ENCODE data around the gene SHISA6. TPM values are rescaled to one million over a fixed set of nuclear protein-coding genes. Genes with fewer than 3 reads are reported as not detected.

The SHISA6 gene
- total RNA-seq, 4 donors from 2014 or later = under 0.01 to 0.88 (median 0.26) TPM

DNA sequence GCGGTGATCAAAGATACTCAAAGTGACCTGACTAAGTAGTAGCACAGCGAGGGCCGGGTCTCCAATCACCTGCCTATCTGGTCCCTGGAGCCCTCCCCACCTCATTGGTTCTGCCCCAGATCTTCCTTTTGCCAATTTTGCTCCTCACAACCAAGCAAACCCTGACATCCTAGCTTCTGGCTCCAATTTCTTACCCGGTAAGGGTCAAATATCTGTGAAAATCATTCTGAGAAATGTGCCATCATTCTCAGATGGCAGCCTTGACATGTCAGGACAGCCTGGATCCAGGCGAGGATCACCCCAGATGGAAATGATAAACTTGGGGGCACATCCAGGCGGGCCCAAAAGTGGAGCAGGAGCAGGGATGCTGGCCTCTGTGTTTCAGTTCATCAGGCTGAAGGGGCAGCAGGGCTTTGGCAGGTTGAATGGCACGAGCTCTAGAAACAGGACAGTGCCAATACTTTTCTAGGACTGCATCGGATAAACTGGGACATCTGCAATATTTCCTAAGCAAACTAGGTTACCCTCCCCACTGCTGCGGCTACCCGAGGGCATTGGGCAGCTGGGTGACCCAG lies 83.9 kb downstream of the SHISA6 start:
- Histone ChIP-seq H3K36me3 (no peaks in the 10 kb centered on the region), H3K9me3 (no peaks in the 10 kb centered on the region), H3K27ac (no peak overlapping the region), H3K4me1 (no peaks in the 10 kb centered on the region), H3K27me3 (no peaks in the 10 kb centered on the region), H3K4me3 (replicated peaks in 1 of 3) (no peak overlapping the region)
- no peak for DNase-seq
- intact Hi-C loops (cut with DNase I) = no loop called here
- TF ChIP-seq CTCF (IDR thresholded peaks at IDR 0.05) = no peak
- TF ChIP-seq POLR2A (IDR thresholded peaks at IDR 0.05) = no peak
- 90 to 95% methylated on average over 9 to 10 of the region's 10 CpGs for WGBS, 2 donors

DNA sequence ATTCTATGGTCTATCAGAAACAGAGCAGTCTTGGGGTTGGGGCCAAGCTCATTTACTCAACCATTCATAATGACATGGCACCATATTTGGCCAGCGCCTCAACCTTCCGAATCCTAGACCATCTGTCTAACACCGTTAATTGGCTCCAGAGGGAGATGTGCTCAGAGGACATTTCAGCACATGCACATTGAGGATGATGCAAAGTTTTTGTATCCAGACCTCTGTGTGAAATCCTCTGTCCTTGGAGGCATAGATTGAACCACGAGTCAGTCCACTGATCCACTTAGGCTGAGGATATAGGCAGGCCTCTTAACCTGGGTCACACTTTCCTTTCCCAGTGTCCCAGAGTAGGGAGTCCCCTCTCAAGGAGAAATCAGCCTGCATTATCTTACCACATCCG lies 85.5 kb downstream of the SHISA6 start:
- TF ChIP-seq POLR2A (IDR thresholded peaks at IDR 0.05) (no peak), CTCF (IDR thresholded peaks at IDR 0.05) (no peak)
- Histone ChIP-seq H3K9me3 (no peaks in the 10 kb centered on the region), H3K27me3 (no peaks in the 10 kb centered on the region), H3K27ac (no peak overlapping the region), H3K4me3 (replicated peaks in 1 of 3) (no peak overlapping the region), H3K36me3 (no peaks in the 10 kb centered on the region), H3K4me1 (no peaks in the 10 kb centered on the region)
- DNase-seq = no peak
- 89 to 92% methylated on average over 5 of the region's 5 CpGs for WGBS, 2 donors
- intact Hi-C loops (cut with DNase I) = no loop called here

DNA sequence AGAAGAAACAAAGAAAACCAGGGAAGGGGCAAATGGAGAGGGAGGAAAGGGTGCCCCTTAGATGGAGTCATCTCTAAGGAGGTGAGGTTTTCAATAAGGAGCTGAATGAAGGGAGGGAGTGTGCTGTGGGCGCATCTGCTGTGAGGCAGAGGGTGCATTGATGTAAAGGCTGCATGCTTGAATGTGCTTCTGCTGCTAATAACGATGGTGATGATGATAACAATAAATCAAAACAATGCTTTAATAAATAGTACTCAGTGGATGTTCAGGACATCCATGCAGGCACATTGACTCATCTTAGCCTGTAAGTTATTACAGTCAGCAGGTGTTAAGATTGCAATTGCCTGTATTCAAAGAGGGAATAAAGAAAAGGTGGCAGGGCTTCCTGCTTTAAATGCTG lies 87.8 kb downstream of the SHISA6 start:
- intact Hi-C loops (cut with DNase I) = no loop called here
- no peak for DNase-seq
- no peaks in the 10 kb centered on the region for H3K36me3 ChIP-seq
- TF ChIP-seq CTCF (IDR thresholded peaks at IDR 0.05) (no peak), POLR2A (IDR thresholded peaks at IDR 0.05) (no peak)
- H3K27ac ChIP-seq = no peak overlapping the region
- H3K9me3 ChIP-seq = no peaks in the 10 kb centered on the region
- no peaks in the 10 kb centered on the region for H3K27me3 ChIP-seq
- H3K4me1 ChIP-seq = no peaks in the 10 kb centered on the region
- no peak overlapping the region for H3K4me3 ChIP-seq (replicated peaks in 1 of 3)
- 72 to 74% methylated on average over 2 of the region's 2 CpGs for WGBS, 2 donors

DNA sequence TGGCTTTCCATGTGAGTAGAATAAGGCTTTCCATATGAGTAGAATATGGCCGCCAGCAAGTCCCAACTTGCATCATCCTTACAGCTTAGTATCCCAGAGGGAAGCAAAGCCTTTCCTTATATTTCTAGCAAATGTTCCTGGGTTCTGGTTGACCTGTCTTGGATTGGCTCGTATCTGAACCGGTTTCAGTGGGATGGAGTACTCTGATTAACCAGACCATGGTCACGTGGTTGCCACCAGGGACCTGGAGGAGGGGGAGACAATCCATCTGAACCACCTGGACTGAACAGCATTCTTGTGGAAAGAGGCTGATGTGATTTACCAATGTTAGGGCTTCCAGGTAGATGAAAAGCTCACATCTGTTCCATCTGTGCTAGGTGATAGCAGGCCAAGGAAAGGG lies 89.0 kb downstream of the SHISA6 start:
- TF ChIP-seq CTCF (IDR thresholded peaks at IDR 0.05) = no peak

GRCh38 chr17:11330826-11331225 lies 89.8 kb downstream of the SHISA6 start:
- Histone ChIP-seq H3K4me1 (no peaks in the 10 kb centered on the region), H3K27me3 (no peaks in the 10 kb centered on the region), H3K4me3 (replicated peaks in 1 of 3) (no peak overlapping the region), H3K27ac (no peak overlapping the region), H3K36me3 (no peaks in the 10 kb centered on the region), H3K9me3 (no peaks in the 10 kb centered on the region)
- DNase-seq = no peak
- WGBS, 2 donors = 25 to 41% methylated on average over 8 of the region's 8 CpGs
- intact Hi-C loops (cut with DNase I) = no loop called here
- TF ChIP-seq POLR2A (IDR thresholded peaks at IDR 0.05) = no peak
- no peak for TF ChIP-seq CTCF (IDR thresholded peaks at IDR 0.05)

More for the DNA sequence above, 89.0 kb downstream of the SHISA6 start:
- no peaks in the 10 kb centered on the region for H3K4me1 ChIP-seq
- H3K4me3 ChIP-seq (replicated peaks in 1 of 3) = no peak overlapping the region
- WGBS, 2 donors = 72 to 78% methylated on average over 4 of the region's 4 CpGs
- H3K27me3 ChIP-seq = no peaks in the 10 kb centered on the region
- no peaks in the 10 kb centered on the region for H3K36me3 ChIP-seq
- H3K27ac ChIP-seq = no peak overlapping the region
- DNase-seq = no peak
- H3K9me3 ChIP-seq = no peaks in the 10 kb centered on the region
- intact Hi-C loops (cut with DNase I) = no loop called here

Data from thyroid gland (tissue), 4 donors.